ENCODE data around the gene ZNF277. TPM values are rescaled to one million over a fixed set of nuclear protein-coding genes. Genes with fewer than 3 reads are reported as not detected.

ZNF277 gene
- total and polyA plus RNA-seq, 4 donors: 11.9 to 47.6 (median 24.9) TPM

GRCh38 chr7:112350585-112350984 is 144.1 kb downstream of the ZNF277 start:
- Histone ChIP-seq H3K36me3 (ENCODE audit: control insufficient read depth in 4 of 4, insufficient read depth in 4 of 4, low read length in 4 of 4) (no peaks in the 10 kb centered on the region), H3K27ac (ENCODE audit: low read depth in 1 of 2, low read length in 1 of 2) (no peak overlapping the region), H3K9me3 (ENCODE audit: control insufficient read depth in 4 of 4, insufficient read depth in 3 of 4, low read length in 3 of 4) (no peaks in the 10 kb centered on the region), H3K4me1 (ENCODE audit: control insufficient read depth in 5 of 5, insufficient read depth in 5 of 5, low read length in 5 of 5) (peaks cover 0 to 8% (median 0%) of the 10 kb centered on the region in 5 donors), H3K9ac (ENCODE audit: insufficient read depth in 1 of 2, low read length in 2 of 2) (no peak overlapping the region), H3K27me3 (ENCODE audit: control insufficient read depth in 3 of 3, insufficient read depth in 3 of 3, low read length in 2 of 3) (no peaks in the 10 kb centered on the region), H3K4me3 (no peak overlapping the region)
- ATAC-seq (ENCODE audit: insufficient read depth, low FRiP score) (no peak), DNase-seq (no peak)
- no peak for TF ChIP-seq CTCF (IDR thresholded peaks at IDR 0.05; ENCODE audit: control extremely low read depth, extremely low read depth)
- 93 to 95% methylated on average over 1 of the region's 1 CpG for WGBS, 2 donors

GRCh38 chr7:112356596-112356995 is 150.1 kb downstream of the ZNF277 start:
- ATAC-seq (ENCODE audit: insufficient read depth, low FRiP score): no peak
- no peak for TF ChIP-seq CTCF (IDR thresholded peaks at IDR 0.05; ENCODE audit: control extremely low read depth, extremely low read depth)
- 81% methylated on average over 2 of the region's 2 CpGs for WGBS, 2 donors
- no peak overlapping the region for H3K9ac ChIP-seq (ENCODE audit: insufficient read depth in 1 of 2, low read length in 2 of 2)
- H3K27me3 ChIP-seq (ENCODE audit: control insufficient read depth in 3 of 3, insufficient read depth in 3 of 3, low read length in 2 of 3): no peaks in the 10 kb centered on the region
- peaks cover 0 to 8% (median 0%) of the 10 kb centered on the region in 5 donors for H3K4me1 ChIP-seq (ENCODE audit: control insufficient read depth in 5 of 5, insufficient read depth in 5 of 5, low read length in 5 of 5)
- no peak overlapping the region for H3K4me3 ChIP-seq
- no peak overlapping the region for H3K27ac ChIP-seq (ENCODE audit: low read depth in 1 of 2, low read length in 1 of 2)
- peaks cover 0 to 3% (median under 1%) of the 10 kb centered on the region in 4 donors for H3K9me3 ChIP-seq (ENCODE audit: control insufficient read depth in 4 of 4, insufficient read depth in 3 of 4, low read length in 3 of 4)
- H3K36me3 ChIP-seq (ENCODE audit: control insufficient read depth in 4 of 4, insufficient read depth in 4 of 4, low read length in 4 of 4): no peaks in the 10 kb centered on the region
- no peak for DNase-seq

DNA sequence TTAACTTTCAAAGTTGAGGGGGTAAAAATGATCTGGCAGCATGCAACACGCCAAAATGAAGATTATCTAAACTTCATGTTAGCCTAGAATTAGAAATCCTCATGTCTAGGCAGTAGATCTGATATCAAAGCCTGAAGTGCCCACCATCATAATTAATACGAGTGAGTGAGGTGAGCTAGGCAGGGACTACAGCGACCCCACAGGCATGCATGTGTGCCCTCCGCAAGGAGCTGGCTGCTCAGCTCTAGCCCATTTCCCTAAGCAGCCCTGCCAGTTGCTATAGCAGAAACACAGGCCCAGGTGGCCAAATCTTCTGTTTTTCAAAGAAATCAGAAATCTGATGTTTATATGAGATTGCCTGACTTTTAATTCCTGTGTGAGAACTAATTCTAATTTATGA is 150.6 kb downstream of the ZNF277 start:
- WGBS, 2 donors: 76 to 78% methylated on average over 4 of the region's 4 CpGs
- no peak for ATAC-seq (ENCODE audit: insufficient read depth, low FRiP score)
- no peak for DNase-seq

More for the DNA sequence above, 150.6 kb downstream of the ZNF277 start:
- no peak overlapping the region for H3K27ac ChIP-seq (ENCODE audit: low read depth in 1 of 2, low read length in 1 of 2)
- no peaks in the 10 kb centered on the region for H3K27me3 ChIP-seq (ENCODE audit: control insufficient read depth in 3 of 3, insufficient read depth in 3 of 3, low read length in 2 of 3)
- H3K36me3 ChIP-seq (ENCODE audit: control insufficient read depth in 4 of 4, insufficient read depth in 4 of 4, low read length in 4 of 4): no peaks in the 10 kb centered on the region
- no peak overlapping the region for H3K4me3 ChIP-seq
- peaks cover 0 to 3% (median under 1%) of the 10 kb centered on the region in 4 donors for H3K9me3 ChIP-seq (ENCODE audit: control insufficient read depth in 4 of 4, insufficient read depth in 3 of 4, low read length in 3 of 4)
- no peak overlapping the region for H3K9ac ChIP-seq (ENCODE audit: insufficient read depth in 1 of 2, low read length in 2 of 2)
- TF ChIP-seq CTCF (IDR thresholded peaks at IDR 0.05; ENCODE audit: control extremely low read depth, extremely low read depth): no peak
- peaks cover 0 to 12% (median 3%) of the 10 kb centered on the region in 5 donors for H3K4me1 ChIP-seq (ENCODE audit: control insufficient read depth in 5 of 5, insufficient read depth in 5 of 5, low read length in 5 of 5)

Measured in lung (tissue), 12 donors.